Activated CD8-positive, alpha-beta T cell treated with anti-CD3 and anti-CD28 coated beads, Interleukin-2, amount 10 ng/mL, durations not matched to agents 7 days and 5 days (primary cell): Measurements from ENCODE around the gene IVNS1ABP. TPM values are rescaled to one million over a fixed set of nuclear protein-coding genes. Genes with fewer than 3 reads are reported as not detected.
"Not testable (repeated sequence)": the region's sequence is repeated elsewhere in the genome, so short reads cannot be mapped to it uniquely, and the experiment has no call there.

ENCODE experiments used
- ATAC-seq: fragments of 150-1000 bp; cut with Tn5 transposase; one replicate; pipeline ENCODE4 v1.10.0; 2021; ENCODE audit warnings: moderate library complexity
- CTCF ChIA-PET: fragments of 350-600 bp; sonication (Branson Sonifier 250); formaldehyde crosslinking; loops from one replicate; lab custom pipeline; 2021; ENCODE audit warnings: antibody characterized with exemption; lab: Charles Lee
- POLR2A ChIA-PET: fragments of 350-600 bp; sonication (Branson Sonifier 250); formaldehyde crosslinking; loops from one replicate; lab custom pipeline; 2021; ENCODE audit warnings: antibody characterized with exemption; lab: Charles Lee
- DNase-seq: peaks from one replicate; pipeline ENCODE4 v3.0.0-alpha.2; 2020
- H3K27ac Mint-ChIP-seq: one replicate; pipeline ENCODE4 v1.8.0; 2021; ENCODE audit warnings: mild to moderate bottlenecking, mixed read lengths
- H3K27me3 Mint-ChIP-seq: one replicate; pipeline ENCODE4 v1.8.0; 2021; ENCODE audit warnings: low read depth, mixed read lengths
- H3K36me3 Mint-ChIP-seq: one replicate; pipeline ENCODE4 v1.8.0; 2021; ENCODE audit warnings: low read depth, mixed read lengths
- H3K4me1 Mint-ChIP-seq: one replicate; pipeline ENCODE4 v1.8.0; 2021; ENCODE audit warnings: low read depth, mixed read lengths
- H3K4me3 Mint-ChIP-seq: one replicate; pipeline ENCODE4 v1.8.0; 2021; ENCODE audit warnings: mild to moderate bottlenecking, mixed read lengths
- H3K9me3 Mint-ChIP-seq: one replicate; pipeline ENCODE4 v1.8.0; 2022; ENCODE audit warnings: mixed read lengths; ENCODE audit not compliant: insufficient read depth
- total RNA-seq, 2 experiments: library from RNA; stranded (reverse); gene quantifications; one replicate each; pipeline ENCODE4 v1.2.3, GENCODE V29; 2021

IVNS1ABP gene
- total RNA-seq, 2 experiments from 2014 or later = 216 to 234 TPM

DNA sequence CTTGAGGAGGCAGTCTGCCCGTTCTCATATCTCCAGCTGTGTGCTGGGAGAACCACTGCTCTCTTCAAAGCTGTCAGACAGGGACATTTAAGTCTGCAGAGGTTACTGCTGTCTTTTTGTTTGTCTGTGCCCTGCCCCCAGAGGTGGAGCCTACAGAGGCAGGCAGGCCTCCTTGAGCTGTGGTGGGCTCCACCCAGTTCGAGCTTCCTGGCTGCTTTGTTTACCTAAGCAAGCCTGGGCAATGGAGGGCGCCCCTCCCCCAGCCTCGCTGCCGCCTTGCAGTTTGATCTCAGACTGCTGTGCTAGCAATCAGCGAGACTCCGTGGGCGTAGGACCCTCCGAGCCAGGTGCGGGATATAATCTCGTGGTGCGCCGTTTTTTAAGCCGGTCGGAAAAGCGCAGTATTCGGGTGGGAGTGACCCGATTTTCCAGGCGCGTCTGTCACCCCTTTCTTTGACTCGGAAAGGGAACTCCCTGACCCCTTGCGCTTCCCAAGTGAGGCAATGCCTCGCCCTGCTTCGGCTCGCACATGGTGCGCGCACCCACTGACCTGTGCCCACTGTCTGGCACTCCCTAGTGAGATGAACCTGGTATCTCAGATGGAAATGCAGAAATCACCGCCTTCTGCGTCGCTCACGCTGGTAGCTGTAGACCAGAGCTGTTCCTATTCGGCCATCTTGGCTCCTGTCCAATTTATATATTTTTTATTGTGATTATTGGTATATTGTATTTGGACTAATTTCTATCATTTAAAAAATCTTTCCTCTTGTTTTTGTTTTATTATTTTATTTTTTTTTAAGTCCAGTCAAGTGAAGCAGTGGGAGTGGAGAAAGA is 59.7 kb downstream of the IVNS1ABP start:
- DNase-seq, POLR2A ChIA-PET, H3K36me3 Mint-ChIP-seq, H3K27ac Mint-ChIP-seq, CTCF ChIA-PET, H3K4me1 Mint-ChIP-seq, H3K9me3 Mint-ChIP-seq, H3K27me3 Mint-ChIP-seq, ATAC-seq: not testable (repeated sequence)
- H3K4me3 Mint-ChIP-seq = peak overlapping the region; percentile 42

DNA sequence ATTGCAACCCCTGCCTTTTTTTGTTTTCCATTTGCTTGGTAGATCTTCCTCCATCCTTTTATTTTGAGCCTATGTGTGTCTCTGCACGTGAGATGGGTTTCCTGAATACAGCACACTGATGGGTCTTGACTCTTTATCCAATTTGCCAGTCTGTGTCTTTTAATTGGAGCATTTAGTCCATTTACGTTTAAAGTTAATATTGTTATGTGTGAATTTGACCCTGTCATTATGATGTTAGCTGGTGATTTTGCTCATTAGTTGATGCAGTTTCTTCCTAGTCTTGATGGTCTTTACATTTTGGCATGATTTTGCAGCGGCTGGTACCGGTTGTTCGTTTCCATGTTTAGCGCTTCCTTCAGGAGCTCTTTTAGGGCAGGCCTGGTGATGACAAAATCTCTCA is 61.4 kb downstream of the IVNS1ABP start:
- H3K36me3 Mint-ChIP-seq, DNase-seq, H3K27ac Mint-ChIP-seq, POLR2A ChIA-PET, H3K4me1 Mint-ChIP-seq, H3K9me3 Mint-ChIP-seq, H3K27me3 Mint-ChIP-seq, ATAC-seq, H3K4me3 Mint-ChIP-seq, CTCF ChIA-PET: not testable (repeated sequence)

DNA sequence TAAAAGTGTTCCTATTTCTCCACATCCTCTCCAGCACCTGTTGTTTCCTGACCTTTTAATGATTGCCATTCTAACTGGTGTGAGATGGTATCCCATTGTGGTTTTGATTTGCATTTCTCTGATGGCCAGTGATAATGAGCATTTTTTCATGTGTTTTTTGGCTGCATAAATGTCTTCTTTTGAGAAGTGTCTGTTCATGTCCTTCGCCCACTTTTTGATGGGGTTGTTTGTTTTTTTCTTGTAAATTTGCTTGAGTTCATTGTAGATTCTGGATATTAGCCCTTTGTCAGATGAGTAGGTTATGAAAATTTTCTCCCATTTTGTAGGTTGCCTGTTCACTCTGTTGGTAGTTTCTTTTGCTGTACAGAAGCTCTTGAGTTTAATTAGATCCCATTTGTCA is 64.6 kb downstream of the IVNS1ABP start:
- H3K9me3 Mint-ChIP-seq, H3K27me3 Mint-ChIP-seq, H3K4me1 Mint-ChIP-seq, CTCF ChIA-PET, H3K27ac Mint-ChIP-seq, DNase-seq, POLR2A ChIA-PET, ATAC-seq, H3K4me3 Mint-ChIP-seq, H3K36me3 Mint-ChIP-seq: not testable (repeated sequence)

DNA sequence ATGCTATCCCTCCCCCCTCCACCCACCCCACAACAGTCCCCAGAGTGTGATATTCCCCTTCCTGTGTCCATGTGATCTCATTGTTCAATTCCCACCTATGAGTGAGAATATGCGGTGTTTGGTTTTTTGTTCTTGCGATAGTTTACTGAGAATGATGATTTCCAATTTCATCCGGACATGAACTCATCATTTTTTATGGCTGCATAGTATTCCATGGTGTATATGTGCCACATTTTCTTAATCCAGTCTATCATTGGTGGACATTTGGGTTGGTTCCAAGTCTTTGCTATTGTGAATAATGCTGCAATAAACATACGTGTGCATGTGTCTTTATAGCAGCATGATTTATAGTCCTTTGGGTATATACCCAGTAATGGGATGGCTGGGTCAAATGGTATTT is 65.1 kb downstream of the IVNS1ABP start:
- H3K4me3 Mint-ChIP-seq, DNase-seq, CTCF ChIA-PET, ATAC-seq, H3K27me3 Mint-ChIP-seq, H3K9me3 Mint-ChIP-seq, H3K4me1 Mint-ChIP-seq, H3K36me3 Mint-ChIP-seq, H3K27ac Mint-ChIP-seq, POLR2A ChIA-PET: not testable (repeated sequence)

DNA sequence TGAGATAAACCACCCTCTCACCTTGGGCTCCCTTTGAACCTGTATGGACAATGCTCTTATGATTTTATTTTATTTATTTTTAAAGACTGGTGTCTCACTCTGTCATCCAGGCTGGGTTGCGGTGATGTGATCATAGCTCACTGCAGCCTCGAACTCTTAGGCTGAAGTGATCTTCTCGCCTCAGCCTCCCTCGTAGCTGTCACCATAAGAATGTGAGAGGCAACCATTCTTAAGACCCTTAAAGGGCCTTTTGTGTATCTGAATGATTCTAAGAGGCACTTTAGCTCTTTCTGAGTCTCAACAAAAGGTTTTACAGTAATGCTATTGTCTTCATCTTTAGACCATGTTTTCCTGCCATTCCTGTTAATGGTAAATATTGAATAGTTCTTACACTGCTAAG is 67.0 kb downstream of the IVNS1ABP start:
- no peak for ATAC-seq
- no peaks in the 10 kb centered on the region for H3K27me3 Mint-ChIP-seq
- H3K27ac Mint-ChIP-seq = no peak overlapping the region
- no peaks in the 10 kb centered on the region for H3K36me3 Mint-ChIP-seq
- ChIA-PET CTCF (interaction anchor here (1.1 to 1.3 kb wide), 3 partner anchors 11 to 420 kb away, joined by 3 to 5 read pairs (median 4); no protein-coding TSS in a partner anchor), POLR2A (no interaction called here)
- no peak for DNase-seq
- H3K9me3 Mint-ChIP-seq = no peaks in the 10 kb centered on the region
- no peaks in the 10 kb centered on the region for H3K4me1 Mint-ChIP-seq
- no peak overlapping the region for H3K4me3 Mint-ChIP-seq

DNA sequence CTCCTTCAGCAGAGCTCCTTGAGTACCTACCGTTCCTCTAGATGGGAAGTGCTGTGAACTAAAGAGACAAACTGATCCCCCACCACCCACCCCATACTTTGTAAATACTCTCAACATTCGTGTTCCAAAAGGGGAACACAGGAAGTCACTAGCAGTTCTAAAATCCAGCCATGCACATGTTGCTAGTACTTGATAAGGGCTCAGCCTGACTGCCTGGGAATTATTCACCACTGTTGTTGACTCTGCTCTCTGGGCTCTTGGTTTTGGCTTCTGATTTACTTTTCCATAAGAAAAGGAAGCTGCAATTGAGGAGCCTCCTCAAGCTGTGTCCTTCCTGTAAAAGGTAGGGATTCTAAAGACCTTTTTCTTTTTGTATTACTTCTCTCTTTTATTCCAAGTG is 67.5 kb downstream of the IVNS1ABP start:
- H3K4me3 Mint-ChIP-seq = no peak overlapping the region
- H3K36me3 Mint-ChIP-seq = no peaks in the 10 kb centered on the region
- H3K9me3 Mint-ChIP-seq = no peaks in the 10 kb centered on the region
- H3K4me1 Mint-ChIP-seq = no peaks in the 10 kb centered on the region
- H3K27ac Mint-ChIP-seq = no peak overlapping the region
- POLR2A ChIA-PET = no interaction called here
- DNase-seq (no peak), ATAC-seq (no peak)
- CTCF ChIA-PET = interaction anchor here (1.1 to 1.3 kb wide), 3 partner anchors 11 to 421 kb away, joined by 3 to 5 read pairs (median 4); no protein-coding TSS in a partner anchor
- H3K27me3 Mint-ChIP-seq = no peaks in the 10 kb centered on the region

Other genes starting within 250 kb of the IVNS1ABP start
- gene TRMT1L, start 160.3 kb downstream of the IVNS1ABP start, total RNA-seq = 10 to 100 TPM; 20.5 to 21.4 TPM
- gene SWT1, start 160.1 kb downstream of the IVNS1ABP start, total RNA-seq = 1 to 10 TPM; 2.1 to 2.2 TPM